HG03520 (cell line): ENCODE measurements around the gene TMCO4.

ENCODE experiments used
- ATAC-seq: cut with Tn5 transposase; IDR thresholded peaks from one replicate; pipeline ENCODE4 v1.9.1; 2021; ENCODE audit warnings: mild to moderate bottlenecking, moderate library complexity; ENCODE audit not compliant: unreplicated experiment

TMCO4 gene

DNA sequence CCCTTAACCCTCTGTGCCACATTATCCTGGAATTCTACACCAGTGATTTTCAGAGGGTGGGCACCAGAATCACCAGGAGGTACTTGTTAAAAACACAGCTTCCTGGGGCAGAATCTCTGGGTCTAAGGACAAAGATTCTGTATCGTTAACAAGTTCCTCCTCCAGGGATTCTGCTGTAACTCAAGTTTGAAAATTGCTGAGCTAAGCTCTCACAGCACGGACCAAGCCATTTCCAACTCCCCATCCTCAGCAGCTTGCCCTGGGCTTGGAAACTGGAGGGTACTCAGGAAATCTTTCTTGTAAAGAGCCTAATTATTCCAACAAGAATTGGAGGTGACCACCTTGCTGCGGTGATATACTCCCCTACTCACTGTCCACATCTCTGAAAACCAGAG, 48.8 kb downstream of the TMCO4 start:
- ATAC-seq = no peak

DNA sequence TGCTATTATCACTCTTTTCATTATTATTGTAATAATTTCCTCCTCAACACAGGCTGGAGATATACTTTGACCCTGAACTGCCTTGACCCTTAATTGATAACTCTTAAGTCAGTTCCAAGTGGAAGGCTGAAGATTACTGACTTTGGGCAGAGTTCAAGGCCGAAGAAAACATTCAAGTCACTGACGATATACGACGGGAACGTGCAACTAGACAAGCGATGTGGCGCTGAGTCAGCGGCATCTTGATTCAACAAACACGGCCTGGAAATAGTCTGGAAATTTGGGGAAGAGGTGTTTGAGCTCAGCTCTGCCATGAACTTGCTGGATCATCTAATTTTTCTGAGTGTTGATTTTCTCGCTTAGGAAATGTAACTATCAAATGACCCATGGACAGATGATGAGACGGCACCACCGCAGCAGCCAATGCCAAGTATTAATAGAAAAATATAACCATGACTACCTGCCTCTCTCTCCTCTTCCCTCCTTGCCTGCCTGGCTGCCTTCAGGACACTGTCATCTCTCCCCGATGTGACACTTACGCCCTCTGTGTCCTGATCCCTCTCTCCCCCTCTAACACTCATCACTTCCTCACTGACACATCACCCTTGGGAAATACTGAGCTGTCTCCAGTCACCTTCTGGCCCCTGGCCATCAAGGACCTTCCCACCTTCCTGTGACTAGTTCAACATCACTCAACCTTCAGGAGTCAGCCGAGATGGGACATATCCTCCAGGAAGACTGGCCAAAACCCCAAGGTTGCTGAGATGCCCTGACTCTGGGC, 49.4 kb downstream of the TMCO4 start:
- ATAC-seq = no peak

DNA sequence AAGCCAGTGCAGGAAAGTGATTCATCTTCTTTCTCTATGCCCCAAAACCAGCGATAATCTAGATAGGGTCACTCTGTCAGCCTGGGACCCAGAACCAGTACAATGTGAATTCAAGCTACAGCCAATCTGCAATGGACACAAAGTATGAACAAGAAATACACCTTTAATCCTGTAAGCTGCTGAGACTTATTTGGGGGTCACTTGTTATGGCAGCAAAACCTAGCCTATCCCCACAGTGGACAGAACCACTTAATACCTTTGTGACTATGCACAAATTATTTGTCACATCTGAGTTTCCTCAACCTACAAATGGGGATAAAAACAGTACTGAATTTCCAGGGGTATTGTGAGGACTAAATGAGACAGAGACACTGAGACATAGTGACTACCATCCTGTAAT, 50.0 kb downstream of the TMCO4 start:
- ATAC-seq = no peak

DNA sequence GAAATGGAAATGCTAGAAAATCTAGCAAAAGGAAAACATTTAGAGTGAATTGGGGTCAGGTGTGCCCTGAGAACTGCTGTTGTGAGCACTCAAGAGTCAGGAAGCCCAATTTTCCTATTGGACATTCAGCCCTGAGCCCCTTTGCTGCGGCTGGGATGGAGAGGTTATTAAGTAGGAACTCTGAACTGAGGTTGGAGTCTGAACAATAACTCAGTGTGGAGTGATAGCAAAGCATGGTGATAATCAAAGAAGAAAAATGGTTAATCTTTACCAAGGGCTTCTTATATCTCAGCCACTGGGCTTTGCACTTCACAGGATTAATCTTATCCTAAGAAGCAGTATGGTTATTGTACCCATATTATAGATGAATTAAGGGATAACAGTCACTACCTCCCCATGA, 52.0 kb downstream of the TMCO4 start:
- no peak for ATAC-seq

DNA sequence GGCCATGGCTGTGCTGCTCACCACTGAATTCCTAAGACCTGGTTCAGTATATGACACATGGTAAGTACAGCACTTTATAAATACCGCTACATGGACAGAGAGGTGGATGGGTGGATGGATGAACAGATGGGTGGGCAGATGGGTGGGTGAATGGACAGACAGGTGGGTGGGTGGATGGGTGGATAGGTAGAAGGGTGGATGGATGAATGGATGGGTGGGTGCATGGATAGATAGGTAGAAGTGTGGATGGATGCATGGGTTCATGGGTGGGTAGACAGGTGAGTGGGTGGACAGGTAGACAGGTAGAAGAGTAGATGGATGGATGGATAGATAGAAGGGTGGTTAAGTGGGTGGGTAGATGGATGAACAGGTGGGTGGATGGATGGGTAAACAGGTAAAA, 54.8 kb downstream of the TMCO4 start:
- ATAC-seq = no peak

DNA sequence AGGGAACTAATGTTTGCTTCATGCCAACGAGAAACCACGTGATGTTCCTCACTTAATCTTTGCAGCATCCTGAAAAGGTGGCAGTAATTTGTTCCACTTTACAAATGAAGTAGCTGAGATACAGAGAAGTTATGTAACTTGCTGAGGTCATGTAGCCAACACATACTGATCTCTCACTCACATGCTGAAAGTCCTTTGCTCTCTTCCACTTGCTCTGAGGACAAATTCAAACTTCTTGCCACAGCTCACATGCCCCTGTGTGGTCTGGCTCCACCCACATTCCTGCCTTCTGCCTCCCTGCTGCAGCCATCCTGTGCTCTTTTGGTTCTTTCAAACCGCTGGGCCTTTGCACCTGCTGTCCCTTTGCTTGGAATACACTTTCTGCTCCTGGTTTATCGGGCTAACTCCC, 55.4 kb downstream of the TMCO4 start:
- no peak for ATAC-seq

DNA sequence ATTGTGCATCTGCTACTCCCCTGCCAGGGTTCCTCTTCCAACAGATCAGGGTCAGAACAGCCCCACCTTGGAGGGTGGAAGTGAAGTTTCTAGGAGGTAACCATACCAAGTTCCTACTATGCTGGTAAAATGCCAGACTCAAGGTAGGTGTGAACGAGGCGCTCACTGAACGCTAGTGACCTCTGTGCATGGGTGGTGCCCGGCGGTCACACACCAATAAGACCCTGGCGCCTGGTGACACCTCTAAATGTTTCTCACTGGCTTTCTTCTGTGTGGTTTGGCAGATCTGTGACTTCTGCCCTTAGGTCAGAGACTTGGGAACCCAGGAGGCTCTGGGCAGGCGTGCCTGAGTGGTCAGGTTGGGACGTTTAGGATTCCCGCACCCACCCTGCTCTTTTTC, 55.9 kb downstream of the TMCO4 start:
- no peak for ATAC-seq

DNA sequence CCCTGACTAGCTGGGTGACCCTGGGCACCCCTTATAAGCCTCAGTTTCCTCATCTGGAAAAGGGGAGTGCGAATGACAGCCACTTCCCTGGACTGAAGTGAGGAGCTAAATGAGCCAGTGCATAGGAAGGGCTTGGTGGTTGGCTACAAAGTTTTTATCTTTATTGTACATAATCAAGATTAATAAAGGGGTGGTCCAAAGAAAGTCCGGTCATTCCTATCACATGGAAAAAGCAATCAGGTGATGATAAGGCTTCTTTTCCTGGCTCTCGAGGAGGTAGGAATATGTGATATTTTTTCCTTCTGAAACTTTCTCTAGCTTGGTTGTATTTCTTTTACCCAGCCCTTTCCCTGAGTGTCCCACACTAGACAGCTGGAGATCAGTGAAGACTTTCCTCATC, 56.5 kb downstream of the TMCO4 start:
- ATAC-seq = no peak

DNA sequence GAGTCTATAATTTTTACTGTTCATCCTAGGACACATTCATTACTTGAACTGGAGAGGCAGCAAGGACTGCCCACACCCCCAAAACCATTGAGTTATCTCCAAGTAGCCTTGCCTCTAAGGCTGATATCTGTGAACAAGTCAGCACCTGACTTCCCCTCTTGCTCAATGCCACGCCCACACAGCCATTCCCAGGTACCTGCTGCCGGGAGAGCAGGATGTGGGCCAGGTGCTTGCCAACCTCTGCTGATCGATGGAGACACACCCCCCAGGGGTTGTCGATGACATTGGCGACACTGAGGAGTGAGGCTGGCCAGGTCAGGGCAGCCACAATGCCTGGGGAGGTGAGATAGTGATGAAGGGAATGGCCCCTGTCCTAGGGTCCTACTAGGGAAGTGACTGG, 60.1 kb downstream of the TMCO4 start:
- ATAC-seq = no peak

DNA sequence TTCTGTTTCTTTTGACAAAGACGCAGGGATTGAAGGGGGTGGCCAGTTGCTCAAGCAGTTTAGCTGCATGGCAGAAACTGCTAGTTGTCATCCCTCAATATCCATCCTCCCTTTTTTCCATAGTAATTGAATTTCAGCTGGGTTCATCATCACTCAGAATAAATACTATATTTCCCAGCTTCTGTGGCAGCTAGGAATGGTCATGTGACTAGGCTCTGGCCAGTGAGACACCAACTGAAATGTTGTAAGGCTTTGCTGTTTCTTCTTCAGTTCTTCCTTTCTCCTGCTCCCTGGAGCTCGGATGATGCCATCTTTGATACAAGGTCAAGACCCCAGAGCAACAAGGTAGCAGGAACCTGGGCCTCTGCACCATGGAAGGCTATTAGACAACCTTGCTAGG, 61.0 kb downstream of the TMCO4 start:
- ATAC-seq = no peak

DNA sequence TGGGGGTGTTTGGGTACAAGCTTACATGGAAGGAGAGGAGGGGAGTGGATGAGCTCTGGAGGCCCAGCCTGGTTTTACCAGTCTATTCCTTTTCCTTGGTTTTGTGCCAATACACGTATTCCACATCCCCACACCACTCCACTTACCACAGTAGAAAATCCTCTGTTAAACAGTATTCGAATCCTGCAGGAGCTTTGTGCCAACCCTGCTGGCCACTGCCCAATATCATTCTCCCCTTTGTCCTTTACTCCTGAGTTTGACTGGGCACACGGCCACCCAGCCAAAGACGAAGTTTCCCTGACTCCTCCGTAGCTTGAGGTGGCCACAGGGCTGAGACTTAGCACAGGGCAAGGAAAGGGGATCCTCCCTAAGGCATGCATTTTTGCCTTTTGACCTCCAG, 61.6 kb downstream of the TMCO4 start:
- ATAC-seq = no peak

DNA sequence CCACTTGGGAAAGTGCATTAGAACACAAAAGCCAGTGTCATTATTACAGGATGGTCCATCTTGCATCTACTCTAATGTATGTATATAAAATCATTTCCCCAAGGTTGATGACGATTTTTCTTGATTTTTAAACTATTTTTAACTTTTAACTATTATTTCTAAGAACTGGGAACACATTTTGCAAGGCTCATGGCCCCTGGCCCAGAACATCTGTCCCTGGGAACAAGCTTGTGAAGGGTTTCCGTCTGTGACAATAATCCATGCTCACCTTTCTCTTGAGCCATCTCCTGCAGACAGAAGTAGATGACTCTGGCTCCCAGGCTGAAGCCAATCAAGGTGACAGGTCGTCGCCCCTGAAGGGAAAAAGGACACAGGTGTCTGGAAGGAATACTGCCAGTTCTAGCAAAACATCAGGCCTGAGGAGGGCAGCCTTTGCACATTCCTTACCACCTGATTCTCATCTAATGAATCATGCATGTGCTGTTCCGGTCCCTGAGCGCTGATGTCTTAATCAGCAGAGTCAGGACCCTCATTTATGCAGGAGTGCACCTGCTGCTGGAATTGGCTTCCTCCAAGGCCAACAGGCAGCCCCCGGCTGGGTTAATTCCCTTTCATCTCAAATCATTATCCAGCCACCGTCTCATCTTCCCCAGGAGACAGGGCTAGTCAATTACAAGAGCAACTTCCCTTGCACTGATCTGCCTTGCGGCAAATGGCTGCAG, 62.5 kb downstream of the TMCO4 start:
- no peak for ATAC-seq

DNA sequence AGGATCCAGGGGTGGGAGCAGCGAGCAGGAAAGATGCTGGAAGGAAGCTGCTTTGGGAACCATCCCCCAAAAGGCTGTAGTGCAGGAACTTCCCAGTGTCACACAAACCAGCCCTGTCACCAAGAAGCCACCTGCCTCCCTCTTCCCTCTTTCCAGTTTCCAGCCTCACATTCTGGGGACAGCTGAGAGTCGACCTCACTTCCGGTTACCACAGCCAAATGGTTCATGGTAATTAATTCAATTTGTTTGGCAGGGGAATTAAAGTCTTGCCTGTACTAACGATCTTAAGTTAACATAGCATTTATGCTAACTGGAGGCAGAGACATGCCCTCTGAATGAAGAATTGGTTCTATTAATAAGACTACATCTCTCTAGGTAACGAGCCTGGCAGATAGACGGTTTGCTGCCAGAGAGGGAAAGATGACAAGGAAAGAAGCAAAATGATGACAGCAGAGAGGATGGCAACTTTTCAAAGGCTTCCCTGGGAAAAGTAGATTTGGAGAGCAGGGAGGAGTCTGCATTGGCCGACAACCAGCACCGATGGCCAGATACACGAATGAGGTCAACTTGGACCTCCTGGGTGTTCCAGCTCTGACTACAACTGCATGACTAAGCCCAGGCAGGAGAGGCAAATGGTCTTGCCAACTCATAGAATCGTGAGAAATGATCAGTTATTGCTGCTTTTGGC, 64.1 kb downstream of the TMCO4 start:
- ATAC-seq = no peak

DNA sequence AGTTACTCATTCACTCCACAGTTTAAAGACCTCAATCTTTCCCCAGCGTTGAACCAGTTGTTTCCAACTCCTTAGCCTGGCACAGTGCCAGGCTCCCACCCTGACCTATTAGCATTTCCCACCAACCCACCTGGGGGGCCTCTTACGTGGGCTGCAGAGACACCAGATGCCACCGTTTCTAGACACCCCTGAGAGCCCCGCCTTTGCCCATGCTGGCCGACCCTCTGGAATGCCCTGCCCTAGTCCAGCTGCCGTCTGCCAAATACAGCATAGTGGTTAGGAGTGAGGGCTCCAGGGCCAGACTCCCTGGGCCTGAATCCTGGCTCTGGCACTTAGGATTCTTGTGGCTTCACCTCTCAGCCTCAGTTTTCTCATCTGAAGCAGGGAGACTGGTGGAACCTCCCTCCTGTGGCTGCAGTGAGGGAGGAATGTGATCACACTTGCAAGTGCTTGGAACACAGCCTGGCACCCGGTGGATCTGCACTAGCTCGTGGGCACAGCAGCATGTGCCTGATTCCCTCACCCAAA, 65.2 kb downstream of the TMCO4 start:
- no peak for ATAC-seq

DNA sequence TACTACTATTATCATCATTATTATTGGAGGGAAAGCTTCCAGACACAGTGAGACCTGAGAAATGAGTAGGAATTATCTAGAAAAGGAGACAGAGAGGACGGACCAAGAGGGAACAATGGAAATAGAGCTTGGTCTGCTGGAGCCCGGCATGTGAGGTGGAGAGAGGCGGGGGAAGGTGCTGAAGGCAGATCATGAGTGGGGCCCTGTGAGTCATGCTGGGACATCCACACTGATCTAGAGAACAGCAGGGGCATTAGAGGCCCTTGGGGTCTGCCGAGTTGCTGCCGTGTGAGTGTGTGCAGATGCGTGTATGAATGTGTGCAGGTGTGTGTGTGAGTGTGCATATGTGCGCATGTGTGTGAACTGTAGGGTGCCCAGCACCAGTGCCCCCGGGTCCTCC, 65.7 kb downstream of the TMCO4 start:
- ATAC-seq = no peak

DNA sequence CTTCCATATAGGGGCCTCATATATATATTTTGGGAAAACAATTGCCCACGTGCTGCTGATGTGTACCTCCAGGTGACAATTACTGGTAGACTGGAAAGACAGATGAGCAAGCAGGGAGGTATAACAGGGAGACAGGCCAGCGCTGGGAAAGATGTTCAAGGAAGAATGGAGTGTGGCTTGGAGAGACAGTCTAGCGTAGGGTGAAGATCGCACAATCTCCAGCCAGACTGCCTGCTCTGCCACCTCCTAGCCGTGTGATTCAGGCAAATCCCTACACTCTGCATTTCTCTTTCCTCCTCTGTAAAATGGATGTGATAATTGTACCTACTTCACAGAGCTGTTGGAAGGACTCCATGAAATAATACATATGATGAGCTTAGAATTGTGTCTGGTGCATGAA, 66.1 kb downstream of the TMCO4 start:
- ATAC-seq = no peak

DNA sequence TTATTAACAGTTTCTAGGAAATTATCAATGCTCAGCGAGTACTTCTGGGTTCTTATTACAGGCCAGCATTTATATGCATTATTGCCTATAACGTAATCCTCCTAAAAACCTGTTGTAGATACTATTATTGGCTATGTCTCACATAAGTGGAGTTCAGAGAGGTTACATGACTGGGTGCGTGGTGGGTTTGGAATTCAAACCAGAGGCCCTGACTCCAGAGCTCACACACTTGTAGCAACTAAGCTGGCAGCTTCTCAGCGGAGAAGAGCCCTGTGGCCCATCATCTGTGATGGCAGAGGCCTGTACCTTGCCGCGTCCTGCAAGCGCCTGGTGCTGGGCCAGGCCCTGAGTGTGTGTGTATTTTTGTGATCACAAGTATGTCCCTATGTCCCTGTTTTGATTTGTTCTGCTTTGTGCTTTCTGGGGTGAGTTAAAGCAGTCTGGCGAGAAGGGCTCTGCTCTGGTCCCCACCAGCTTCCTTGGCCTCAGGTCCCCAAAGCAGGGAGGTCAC, 68.3 kb downstream of the TMCO4 start:
- ATAC-seq = no peak

DNA sequence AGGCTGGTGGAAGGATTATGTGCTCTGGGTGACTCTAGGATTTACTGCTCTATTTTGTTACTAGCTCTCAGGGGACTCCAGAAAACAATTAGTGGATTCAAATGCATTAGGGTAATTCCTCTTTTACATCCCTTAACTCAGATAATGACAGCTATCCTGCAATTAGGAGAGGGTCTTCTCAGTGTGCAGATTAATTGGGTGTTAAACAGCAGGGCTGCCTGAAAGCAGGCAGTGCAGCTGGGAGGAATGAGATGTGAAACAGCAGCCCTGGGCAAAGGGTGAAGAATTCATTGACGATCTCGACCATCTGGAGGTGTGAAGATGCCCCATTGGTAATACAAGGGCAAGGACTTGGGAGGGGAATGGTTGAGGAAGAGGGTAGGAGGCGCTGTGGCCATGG, 68.9 kb downstream of the TMCO4 start:
- ATAC-seq = no peak

DNA sequence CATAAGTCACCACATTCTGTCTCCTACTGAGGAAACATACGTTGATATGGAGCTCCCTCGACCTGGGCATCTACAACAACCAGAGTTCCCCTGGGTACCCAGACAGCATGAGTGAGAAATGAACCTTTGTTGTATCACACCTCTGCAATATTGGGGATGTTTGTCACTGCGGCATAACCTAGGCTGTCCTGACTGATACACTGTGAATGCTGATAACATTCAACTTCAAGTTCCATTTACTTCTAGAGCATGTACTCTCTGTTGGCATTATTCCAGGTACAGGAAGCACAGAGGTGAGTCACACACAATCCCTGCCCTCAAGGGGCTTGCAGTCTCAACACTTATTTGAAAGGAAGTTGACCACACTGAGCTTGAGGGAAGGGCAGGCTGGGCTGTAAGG, 69.5 kb downstream of the TMCO4 start:
- no peak for ATAC-seq

DNA sequence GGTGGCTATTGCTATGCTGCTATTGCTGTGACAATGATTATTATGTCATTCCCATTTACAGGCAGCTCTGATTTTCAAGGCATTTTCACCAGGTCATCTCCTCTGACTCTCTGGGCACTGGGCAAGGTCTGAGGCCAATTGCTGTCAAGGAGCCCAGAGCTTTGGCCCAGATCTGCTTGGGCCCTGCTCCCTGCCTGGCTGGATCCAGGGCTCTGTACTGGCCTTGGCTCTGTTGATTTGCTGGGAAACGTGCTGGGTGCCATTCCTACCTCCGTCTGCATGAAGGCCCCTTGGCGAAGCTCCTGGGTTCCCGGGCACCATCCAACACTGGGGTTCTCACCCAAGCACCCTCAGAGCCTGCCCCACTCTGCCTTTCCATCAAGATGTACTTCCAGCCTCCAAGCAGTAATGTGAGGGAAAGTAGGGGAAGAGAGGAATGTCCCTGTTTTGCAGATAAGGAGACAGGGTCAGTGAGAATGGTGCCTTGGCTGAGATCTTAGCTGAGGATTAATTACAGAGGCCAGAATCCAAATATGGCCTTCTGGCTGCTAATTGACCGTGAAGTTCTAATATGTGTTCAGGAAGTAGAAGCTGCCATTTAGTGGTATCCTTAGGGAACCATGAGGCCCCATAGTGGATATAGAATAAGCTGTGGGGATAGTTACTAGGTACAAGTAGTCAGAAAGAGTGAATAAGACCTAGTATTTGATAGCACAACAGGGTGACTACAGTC, 71.1 kb downstream of the TMCO4 start:
- no peak for ATAC-seq

DNA sequence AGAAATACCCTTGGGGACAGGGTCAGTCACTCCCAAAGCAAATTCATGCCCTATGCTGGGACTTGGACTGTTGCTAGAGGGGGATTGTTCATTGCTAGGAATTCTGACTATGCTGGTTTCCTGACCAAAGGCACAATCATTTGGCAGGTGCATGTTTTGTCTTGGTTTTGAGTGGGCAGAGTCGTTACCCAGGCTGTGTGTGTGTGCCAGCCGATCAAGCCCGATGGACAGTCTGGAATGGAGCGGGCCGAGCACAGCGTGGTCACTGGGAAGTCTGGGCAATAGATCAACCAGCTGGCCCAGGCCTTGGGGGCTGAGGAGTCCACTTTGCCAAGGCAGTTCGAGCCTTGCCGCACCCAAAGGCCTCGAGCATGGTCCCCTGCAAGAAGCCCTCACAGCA, 74.1 kb downstream of the TMCO4 start:
- ATAC-seq = no peak
